HFF-Myc (cell line): Measurements from ENCODE around the gene SCCPDH.
"Not testable (repeated sequence)": the region's sequence is repeated elsewhere in the genome, so short reads cannot be mapped to it uniquely, and the experiment has no call there.

Experiments used
- DNase-seq: peaks from one replicate; pipeline ENCODE4 v3.0.0-alpha.2; 2011; ENCODE audit warnings: low read depth; ENCODE audit errors: extremely low read depth
- H3K4me3 ChIP-seq: replicated peaks from 2 replicates; pipeline ENCODE4 v1.5.1; 2011; ENCODE audit warnings: low read depth, mild to moderate bottlenecking, control low read depth, low read length
- CTCF ChIP-seq: IDR thresholded peaks from 2 replicates; pipeline ENCODE4 v1.5.1; 2012; ENCODE audit warnings: mild to moderate bottlenecking, low read depth, low read length, control low read depth; ENCODE audit errors: missing control alignments

The SCCPDH gene

GRCh38 chr1:246811985-246812384 lies 87.8 kb downstream of the SCCPDH start:
- no peak overlapping the region for H3K4me3 ChIP-seq
- no peak for DNase-seq
- no peak for TF ChIP-seq CTCF

- not testable (repeated sequence) for DNase-seq, H3K4me3 ChIP-seq
Measured at GRCh38 chr1:246813325-246813724, 89.1 kb downstream of the SCCPDH start.

DNA sequence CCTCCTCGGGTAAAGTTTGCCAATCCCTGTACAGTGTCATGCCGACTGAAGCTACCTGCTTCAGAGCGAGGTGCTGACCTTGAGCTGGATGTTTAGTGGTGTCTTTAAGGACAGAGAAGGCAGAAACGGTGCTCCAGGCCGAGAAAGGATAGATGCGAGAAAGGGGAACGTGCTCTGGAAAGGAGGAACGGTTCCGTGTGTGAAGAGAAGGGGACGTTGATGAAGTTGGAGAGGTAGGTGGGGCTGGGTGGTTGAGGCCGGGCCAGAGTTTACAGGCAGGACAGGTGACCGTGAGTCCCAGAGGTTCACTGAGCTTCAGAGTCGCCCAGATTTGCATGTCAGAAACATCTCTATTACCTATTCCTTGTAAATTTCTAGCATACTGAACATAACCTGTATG lies 90.7 kb downstream of the SCCPDH start:
- H3K4me3 ChIP-seq: no peak overlapping the region
- TF ChIP-seq CTCF: no peak
- DNase-seq: no peak

DNA sequence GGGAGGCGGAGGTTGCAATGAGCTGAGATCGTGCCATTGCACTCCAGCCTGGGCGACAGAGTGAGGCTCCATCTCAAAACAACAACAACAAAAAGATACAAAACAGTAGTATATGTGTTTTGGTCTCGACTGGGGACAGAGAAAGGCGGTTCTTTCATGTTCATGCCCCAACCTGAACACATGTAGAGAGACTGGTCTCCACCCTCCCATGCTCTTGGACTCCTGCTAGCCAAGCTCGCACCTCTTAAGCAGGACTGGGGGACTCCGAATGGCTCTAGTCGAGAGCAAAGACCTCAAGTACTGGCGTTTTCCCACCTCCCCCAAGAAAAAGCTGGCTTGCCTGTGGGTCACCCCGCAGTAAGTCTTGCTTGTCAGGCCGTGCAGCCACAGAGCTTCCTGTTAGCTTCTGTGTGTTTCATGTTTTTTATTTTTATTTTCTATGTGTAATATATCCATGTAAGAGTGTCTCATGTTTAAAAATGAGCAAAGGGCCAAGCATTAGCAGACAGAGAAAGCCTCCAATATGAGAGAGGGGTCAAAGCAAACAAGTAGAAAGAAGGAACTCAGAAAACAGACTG lies 91.6 kb downstream of the SCCPDH start:
- H3K4me3 ChIP-seq: no peak overlapping the region
- TF ChIP-seq CTCF: no peak
- DNase-seq: no peak
